Fibroblast of villous mesenchyme (primary cell): ENCODE results near the gene NDUFA13. TPM values are rescaled to one million over a fixed set of nuclear protein-coding genes. Genes with fewer than 3 reads are reported as not detected.

Experiments used
- DNase-seq: peaks from one replicate; pipeline ENCODE4 v3.0.0-alpha.2; 2010; ENCODE audit warnings: low read depth
- H3K4me3 ChIP-seq: 2 replicates; pipeline ENCODE4 v1.5.1; 2011; ENCODE audit warnings: low read depth, mild to moderate bottlenecking, low read length
- total RNA-seq: library from RNA; depleted of rRNA; stranded (reverse); fragments of >200 nt; gene quantifications from 2 replicates; pipeline ENCODE4 v1.2.3, GENCODE V29; 2012
- TF ChIP-seq, protein P1 (sequence below): IDR thresholded peaks from 2 replicates; pipeline ENCODE4 v1.5.1; 2012; ENCODE audit warnings: low read depth, mild to moderate bottlenecking, low read length; ENCODE audit not compliant: insufficient read depth

The NDUFA13 gene
- total RNA-seq, 1 donor: 199 TPM

DNA sequence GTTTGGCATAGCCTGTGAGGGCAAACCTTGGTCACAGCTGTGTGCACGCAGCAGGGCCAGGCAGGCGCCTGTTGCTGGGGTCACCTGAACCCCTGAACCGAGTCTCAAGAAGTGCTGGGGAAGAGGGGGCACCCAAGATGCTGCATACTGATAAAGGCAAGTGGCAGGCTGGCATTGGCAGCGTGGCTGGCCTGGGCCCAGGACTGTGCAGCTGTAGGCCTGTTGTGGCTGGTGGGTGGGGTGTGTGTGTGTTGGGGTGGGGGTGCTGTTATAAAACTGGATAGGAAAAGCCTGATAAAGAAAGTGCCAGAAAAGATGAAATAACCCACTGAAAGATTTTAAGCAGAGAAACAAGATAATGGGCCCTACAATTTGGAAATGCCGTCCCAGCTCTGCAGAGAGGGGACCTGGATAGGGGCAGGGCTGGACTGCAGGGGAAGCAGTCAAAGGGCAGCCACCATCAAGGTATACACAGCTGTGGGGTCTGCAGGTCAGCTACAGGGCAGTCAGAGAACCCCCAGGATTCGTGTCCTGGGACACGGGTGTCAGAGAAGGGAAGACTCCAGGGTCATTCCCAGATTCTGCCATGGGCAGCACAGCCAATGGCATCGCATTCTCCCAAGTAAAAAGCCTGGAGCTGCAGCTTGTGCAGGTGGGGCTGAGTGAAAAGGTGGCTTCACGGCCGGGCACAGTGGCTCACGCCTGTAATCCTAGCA lies 55.2 kb downstream of the NDUFA13 start:
- TF ChIP-seq, protein P1, sequence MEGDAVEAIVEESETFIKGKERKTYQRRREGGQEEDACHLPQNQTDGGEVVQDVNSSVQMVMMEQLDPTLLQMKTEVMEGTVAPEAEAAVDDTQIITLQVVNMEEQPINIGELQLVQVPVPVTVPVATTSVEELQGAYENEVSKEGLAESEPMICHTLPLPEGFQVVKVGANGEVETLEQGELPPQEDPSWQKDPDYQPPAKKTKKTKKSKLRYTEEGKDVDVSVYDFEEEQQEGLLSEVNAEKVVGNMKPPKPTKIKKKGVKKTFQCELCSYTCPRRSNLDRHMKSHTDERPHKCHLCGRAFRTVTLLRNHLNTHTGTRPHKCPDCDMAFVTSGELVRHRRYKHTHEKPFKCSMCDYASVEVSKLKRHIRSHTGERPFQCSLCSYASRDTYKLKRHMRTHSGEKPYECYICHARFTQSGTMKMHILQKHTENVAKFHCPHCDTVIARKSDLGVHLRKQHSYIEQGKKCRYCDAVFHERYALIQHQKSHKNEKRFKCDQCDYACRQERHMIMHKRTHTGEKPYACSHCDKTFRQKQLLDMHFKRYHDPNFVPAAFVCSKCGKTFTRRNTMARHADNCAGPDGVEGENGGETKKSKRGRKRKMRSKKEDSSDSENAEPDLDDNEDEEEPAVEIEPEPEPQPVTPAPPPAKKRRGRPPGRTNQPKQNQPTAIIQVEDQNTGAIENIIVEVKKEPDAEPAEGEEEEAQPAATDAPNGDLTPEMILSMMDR: no peak
- H3K4me3 ChIP-seq: no peak overlapping the region
- DNase-seq: no peak

DNA sequence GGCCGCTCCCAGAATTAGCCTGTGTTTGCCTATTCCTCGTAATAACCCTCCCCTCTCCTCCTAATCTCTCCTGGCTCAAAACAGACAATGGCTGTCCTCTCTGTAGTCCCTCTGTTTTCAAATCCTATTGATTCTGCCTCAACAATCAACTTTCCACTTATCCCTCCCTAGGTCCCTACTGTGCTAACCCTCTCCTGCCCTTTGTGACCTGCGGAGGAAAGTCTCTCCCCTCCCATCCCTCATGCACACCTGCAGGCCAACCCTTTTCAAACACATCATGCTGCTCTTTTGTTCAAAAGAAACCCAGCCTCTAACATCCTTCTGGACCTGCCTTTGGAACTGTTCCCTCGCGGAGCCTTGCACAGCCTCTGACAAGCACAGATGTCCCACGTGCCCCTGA lies 59.4 kb downstream of the NDUFA13 start:
- DNase-seq: no peak
- TF ChIP-seq, protein P1: no peak
- H3K4me3 ChIP-seq: no peak overlapping the region

Other genes with a start within 250 kb of the NDUFA13 start
- 0.86 and 1.3 TPM in 2 replicates for gene TM6SF2, start 242.9 kb upstream of the NDUFA13 start, total RNA-seq
- gene SUGP1, start 195.7 kb upstream of the NDUFA13 start, total RNA-seq: 22.5 and 27.4 TPM in 2 replicates
- 30.6 and 32.4 TPM in 2 replicates for gene MAU2, start 195.4 kb upstream of the NDUFA13 start, total RNA-seq
- gene GATAD2A, start 110.5 kb upstream of the NDUFA13 start, total RNA-seq: 44.5 and 57.0 TPM in 2 replicates
- gene TSSK6, start 677 bp upstream of the NDUFA13 start, total RNA-seq: 1.3 and 2.3 TPM in 2 replicates
- gene YJEFN3, start 12.7 kb downstream of the NDUFA13 start, total RNA-seq: 0.43 and 0.64 TPM in 2 replicates
- under 0.01 and 0.43 TPM in 2 replicates for gene CILP2, start 22.0 kb downstream of the NDUFA13 start, total RNA-seq
- 0.64 and 1.7 TPM in 2 replicates for gene PBX4, start 102.5 kb downstream of the NDUFA13 start, total RNA-seq
- 0.86 and 0.97 TPM in 2 replicates for gene LPAR2, start 112.0 kb downstream of the NDUFA13 start, total RNA-seq
- 5.6 and 6.8 TPM in 2 replicates for gene GMIP, start 127.4 kb downstream of the NDUFA13 start, total RNA-seq
- gene ATP13A1, start 147.5 kb downstream of the NDUFA13 start, total RNA-seq: 35.8 and 44.9 TPM in 2 replicates
- gene ZNF101, start 152.6 kb downstream of the NDUFA13 start, total RNA-seq: 5.5 and 5.6 TPM in 2 replicates
- 4.2 and 7.8 TPM in 2 replicates for gene ZNF14, start 216.9 kb downstream of the NDUFA13 start, total RNA-seq